MM.1S (cell line): ENCODE data around the gene EVX1.

Experiments
- EZH2 ChIP-seq: fragments of 300-600 bp; sonication (generic); optimal IDR thresholded peaks from 2 replicates; pipeline ENCODE3; 2017; ENCODE audit warnings: low read depth, mild to moderate bottlenecking, antibody characterized with exemption, low read length, mixed read lengths
- EZH2phosphoT487 ChIP-seq: fragments of 300-600 bp; sonication (generic); IDR thresholded peaks from 2 replicates; pipeline ENCODE4 v1.6.1; 2018; ENCODE audit warnings: antibody characterized with exemption, low read length
- TF ChIP-seq, protein P1 (sequence below): fragments of 300-600 bp; sonication (generic); IDR thresholded peaks from 2 replicates; pipeline ENCODE4 v1.5.1; 2016; ENCODE audit warnings: antibody characterized with exemption, low read length, mixed read lengths

DNA sequence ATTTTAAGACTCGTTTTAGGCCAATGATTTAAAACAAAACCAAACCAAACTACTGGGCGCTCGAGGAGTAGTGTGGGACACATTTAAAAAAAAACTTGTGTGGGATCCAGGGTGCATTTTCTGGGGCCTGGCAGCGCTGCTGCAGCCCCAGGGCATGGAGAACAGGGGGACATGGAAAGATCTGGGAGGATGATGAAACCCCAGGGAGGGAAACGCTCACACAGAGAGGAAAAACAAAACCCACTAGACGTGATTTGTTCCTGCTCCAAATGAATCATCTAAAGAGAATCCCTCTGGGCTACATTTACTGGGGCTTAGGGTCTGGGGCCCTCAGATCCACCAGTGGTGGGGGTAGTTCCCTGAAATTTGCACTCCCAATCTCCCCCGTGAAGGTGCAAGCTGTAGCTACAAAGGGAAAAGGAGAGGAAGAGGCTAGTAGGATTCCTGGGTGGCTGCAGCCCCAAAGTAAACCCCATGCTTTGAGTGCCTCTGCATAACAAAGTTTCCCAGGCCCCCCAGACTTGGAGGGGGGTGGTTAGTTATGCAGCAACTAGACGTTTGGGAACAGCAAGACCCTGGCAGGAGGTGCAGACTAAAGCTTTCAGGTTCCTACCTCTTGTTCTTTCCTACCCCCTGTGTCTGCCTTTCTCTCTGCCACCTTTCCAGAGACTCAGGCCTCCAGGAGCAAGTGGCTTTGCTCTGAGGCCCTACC, 28.2 kb upstream of the EVX1 start:
- TF ChIP-seq, protein P1, sequence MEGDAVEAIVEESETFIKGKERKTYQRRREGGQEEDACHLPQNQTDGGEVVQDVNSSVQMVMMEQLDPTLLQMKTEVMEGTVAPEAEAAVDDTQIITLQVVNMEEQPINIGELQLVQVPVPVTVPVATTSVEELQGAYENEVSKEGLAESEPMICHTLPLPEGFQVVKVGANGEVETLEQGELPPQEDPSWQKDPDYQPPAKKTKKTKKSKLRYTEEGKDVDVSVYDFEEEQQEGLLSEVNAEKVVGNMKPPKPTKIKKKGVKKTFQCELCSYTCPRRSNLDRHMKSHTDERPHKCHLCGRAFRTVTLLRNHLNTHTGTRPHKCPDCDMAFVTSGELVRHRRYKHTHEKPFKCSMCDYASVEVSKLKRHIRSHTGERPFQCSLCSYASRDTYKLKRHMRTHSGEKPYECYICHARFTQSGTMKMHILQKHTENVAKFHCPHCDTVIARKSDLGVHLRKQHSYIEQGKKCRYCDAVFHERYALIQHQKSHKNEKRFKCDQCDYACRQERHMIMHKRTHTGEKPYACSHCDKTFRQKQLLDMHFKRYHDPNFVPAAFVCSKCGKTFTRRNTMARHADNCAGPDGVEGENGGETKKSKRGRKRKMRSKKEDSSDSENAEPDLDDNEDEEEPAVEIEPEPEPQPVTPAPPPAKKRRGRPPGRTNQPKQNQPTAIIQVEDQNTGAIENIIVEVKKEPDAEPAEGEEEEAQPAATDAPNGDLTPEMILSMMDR = no peak
- no peak for TF ChIP-seq EZH2
- TF ChIP-seq EZH2phosphoT487 = no peak
